ENCODE measurements around the gene SMYD2.

DNA sequence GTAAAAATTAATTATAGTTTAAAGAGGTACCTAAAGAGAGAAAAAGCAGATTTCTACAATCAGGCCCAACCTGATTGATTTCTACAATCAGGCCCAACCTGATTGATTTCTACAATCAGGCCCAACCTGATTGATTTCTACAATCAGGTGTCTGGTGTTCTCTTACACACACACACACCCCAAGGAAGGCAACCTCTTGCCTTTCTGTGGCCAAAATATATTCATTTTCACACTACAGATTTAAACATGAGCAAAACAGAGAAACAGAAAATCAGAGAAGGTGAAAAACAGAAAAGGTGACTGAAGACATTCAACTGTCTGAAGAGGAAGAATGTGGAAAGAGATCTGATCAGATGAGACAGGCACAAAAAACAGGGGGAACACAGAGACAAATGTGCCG, 104.5 kb downstream of the SMYD2 start:
- TF ChIP-seq ZNF114 (CRISPR knock-in tag; IDR thresholded peaks at IDR 0.05) (no peak), STAT1 (IDR thresholded peaks at IDR 0.05; ENCODE audit: unreplicated experiment) (no peak), REST (IDR thresholded peaks at IDR 0.05; ENCODE audit: unreplicated experiment) (no peak), EZH2 (IDR thresholded peaks at IDR 0.05; ENCODE audit: low read depth, unreplicated experiment) (no peak), EZH2phosphoT487 (IDR thresholded peaks at IDR 0.05; ENCODE audit: unreplicated experiment) (no peak), CREB1 (CRISPR knock-in tag; IDR thresholded peaks at IDR 0.05; ENCODE audit: low read depth) (no peak), POLR2AphosphoS5 (IDR thresholded peaks at IDR 0.05; ENCODE audit: low read depth) (no peak)
- TF ChIP-seq, protein P1, sequence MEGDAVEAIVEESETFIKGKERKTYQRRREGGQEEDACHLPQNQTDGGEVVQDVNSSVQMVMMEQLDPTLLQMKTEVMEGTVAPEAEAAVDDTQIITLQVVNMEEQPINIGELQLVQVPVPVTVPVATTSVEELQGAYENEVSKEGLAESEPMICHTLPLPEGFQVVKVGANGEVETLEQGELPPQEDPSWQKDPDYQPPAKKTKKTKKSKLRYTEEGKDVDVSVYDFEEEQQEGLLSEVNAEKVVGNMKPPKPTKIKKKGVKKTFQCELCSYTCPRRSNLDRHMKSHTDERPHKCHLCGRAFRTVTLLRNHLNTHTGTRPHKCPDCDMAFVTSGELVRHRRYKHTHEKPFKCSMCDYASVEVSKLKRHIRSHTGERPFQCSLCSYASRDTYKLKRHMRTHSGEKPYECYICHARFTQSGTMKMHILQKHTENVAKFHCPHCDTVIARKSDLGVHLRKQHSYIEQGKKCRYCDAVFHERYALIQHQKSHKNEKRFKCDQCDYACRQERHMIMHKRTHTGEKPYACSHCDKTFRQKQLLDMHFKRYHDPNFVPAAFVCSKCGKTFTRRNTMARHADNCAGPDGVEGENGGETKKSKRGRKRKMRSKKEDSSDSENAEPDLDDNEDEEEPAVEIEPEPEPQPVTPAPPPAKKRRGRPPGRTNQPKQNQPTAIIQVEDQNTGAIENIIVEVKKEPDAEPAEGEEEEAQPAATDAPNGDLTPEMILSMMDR (conservative IDR thresholded peaks at IDR 0.05; ENCODE audit: low read depth in 2 of 2), result no peak
- TF ChIP-seq, protein P2, sequence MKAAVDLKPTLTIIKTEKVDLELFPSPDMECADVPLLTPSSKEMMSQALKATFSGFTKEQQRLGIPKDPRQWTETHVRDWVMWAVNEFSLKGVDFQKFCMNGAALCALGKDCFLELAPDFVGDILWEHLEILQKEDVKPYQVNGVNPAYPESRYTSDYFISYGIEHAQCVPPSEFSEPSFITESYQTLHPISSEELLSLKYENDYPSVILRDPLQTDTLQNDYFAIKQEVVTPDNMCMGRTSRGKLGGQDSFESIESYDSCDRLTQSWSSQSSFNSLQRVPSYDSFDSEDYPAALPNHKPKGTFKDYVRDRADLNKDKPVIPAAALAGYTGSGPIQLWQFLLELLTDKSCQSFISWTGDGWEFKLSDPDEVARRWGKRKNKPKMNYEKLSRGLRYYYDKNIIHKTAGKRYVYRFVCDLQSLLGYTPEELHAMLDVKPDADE (IDR thresholded peaks at IDR 0.05), result no peak

Measured in GM23338 (cell line).